ENCODE measurements around the gene NEGR1. TPM values are rescaled to one million over a fixed set of nuclear protein-coding genes. Genes with fewer than 3 reads are reported as not detected.

NEGR1 gene
- total and polyA plus RNA-seq, 7 experiments from 2014 or later: 0.08 to 1.2 TPM; not detected in 5

DNA sequence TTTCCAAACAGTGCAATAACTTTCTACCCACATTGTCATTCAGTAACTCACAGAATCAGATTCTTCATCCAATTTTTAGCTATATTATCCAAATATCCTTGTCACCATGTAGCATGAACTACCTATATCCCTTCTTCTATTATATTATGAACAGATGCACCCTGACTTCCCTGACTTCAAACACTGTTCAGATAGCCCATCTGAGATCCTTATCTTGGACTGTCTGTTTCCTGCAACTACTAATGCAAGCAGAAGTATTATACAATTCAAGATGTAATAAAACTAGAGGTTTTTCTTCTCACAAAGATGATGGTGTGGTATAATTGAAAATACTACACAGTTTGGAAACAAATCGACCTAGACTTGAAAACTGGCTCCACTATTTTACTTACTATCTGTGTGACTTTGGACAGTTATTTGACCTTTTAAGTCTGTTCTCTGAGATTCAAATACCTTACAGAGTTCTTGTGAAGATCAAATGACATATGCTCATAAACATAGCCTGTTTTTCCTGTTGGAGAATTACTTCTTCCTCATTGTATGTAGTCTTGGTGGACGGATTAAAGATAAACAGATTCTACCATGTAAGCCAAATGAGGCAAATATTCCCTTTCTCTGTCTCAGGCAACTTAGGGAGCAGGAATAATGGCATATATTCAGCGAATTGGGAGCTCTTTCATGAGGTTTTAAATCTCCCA, 793.6 kb downstream of the NEGR1 start:
- H3K27ac Mint-ChIP-seq: no peak overlapping the region
- Histone ChIP-seq H3K27me3 (ENCODE audit: control insufficient read depth in 2 of 2, insufficient read depth in 2 of 2, low read length in 2 of 2) (no peaks in the 10 kb centered on the region), H3K9me3 (ENCODE audit: control insufficient read depth in 2 of 3, low read length in 3 of 3) (no peaks in the 10 kb centered on the region), H3K4me1 (ENCODE audit: control insufficient read depth in 2 of 2, insufficient read depth in 2 of 2, low read length in 2 of 2) (no peaks in the 10 kb centered on the region), H3K36me3 (ENCODE audit: control insufficient read depth in 2 of 3, insufficient read depth in 3 of 3, low read length in 3 of 3) (no peaks in the 10 kb centered on the region), H3K27ac (ENCODE audit: low read depth, low read length) (no peak overlapping the region), H3K4me3 (ENCODE audit: low read length) (no peak overlapping the region)
- CTCF ChIA-PET: no interaction called here
- H3K4me1 Mint-ChIP-seq: no peaks in the 10 kb centered on the region
- POLR2A ChIA-PET: no interaction called here
- intact Hi-C loops (cut with micrococcal nuclease): no loop called here
- H3K36me3 Mint-ChIP-seq: no peaks in the 10 kb centered on the region
- no peak overlapping the region for H3K4me3 Mint-ChIP-seq
- no peak for DNase-seq
- peaks cover 0 to 6% (median 0%) of the 10 kb centered on the region in 11 donors for H3K9me3 Mint-ChIP-seq
- ATAC-seq: no peak
- H3K27me3 Mint-ChIP-seq: no peaks in the 10 kb centered on the region

DNA sequence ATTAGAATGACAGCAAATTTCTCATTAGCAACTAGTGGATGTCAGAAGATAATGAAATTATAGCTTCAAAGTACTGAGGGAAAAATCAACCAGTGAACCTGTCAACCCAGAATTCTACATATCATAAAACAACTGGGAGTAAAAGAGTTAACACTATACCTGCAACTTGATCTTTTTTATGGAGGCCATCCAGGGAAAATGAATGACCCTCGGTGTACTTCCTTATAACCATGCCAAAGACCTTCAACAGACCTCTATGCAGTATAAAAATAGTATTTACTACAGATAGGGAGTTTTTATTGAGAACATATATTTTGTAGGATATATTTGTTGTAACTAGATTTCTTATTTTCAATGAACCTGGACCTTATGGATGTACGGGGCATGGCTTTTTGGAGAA, 809.0 kb downstream of the NEGR1 start:
- intact Hi-C loops (cut with micrococcal nuclease): no loop called here
- POLR2A ChIA-PET: no interaction called here
- Histone ChIP-seq H3K27me3 (ENCODE audit: control insufficient read depth in 2 of 2, insufficient read depth in 2 of 2, low read length in 2 of 2) (no peaks in the 10 kb centered on the region), H3K27ac (ENCODE audit: low read depth, low read length) (no peak overlapping the region), H3K4me1 (ENCODE audit: control insufficient read depth in 2 of 2, insufficient read depth in 2 of 2, low read length in 2 of 2) (no peaks in the 10 kb centered on the region), H3K9me3 (ENCODE audit: control insufficient read depth in 2 of 3, low read length in 3 of 3) (no peaks in the 10 kb centered on the region), H3K4me3 (ENCODE audit: low read length) (no peak overlapping the region), H3K36me3 (ENCODE audit: control insufficient read depth in 2 of 3, insufficient read depth in 3 of 3, low read length in 3 of 3) (no peaks in the 10 kb centered on the region)
- Mint-ChIP-seq H3K27me3 (no peaks in the 10 kb centered on the region), H3K27ac (no peak overlapping the region), H3K4me3 (no peak overlapping the region), H3K36me3 (no peaks in the 10 kb centered on the region), H3K9me3 (peaks cover 0 to 7% (median 0%) of the 10 kb centered on the region in 11 donors), H3K4me1 (no peaks in the 10 kb centered on the region)
- CTCF ChIA-PET: no interaction called here
- ATAC-seq: no peak
- no peak for DNase-seq

DNA sequence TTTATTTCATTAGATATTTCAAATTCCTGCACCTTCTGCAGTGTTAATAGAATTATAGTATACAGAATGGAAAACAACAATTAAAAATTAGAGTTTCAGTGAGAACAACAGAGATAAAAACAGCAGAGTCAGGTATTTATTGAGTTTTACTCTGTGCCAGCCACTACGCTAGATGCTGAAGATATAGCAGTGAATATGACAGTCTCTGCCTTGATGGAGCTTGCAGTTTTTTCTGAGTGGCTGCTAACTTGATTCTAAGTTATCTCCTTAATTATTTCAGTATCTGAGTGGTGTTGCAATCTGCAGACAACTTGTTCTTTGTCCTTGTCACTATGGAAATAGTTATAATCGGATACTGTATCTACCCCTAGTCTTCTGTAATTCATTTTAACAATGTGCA, 817.2 kb downstream of the NEGR1 start:
- no peak for DNase-seq
- Mint-ChIP-seq H3K4me1 (no peaks in the 10 kb centered on the region), H3K36me3 (no peaks in the 10 kb centered on the region), H3K4me3 (no peak overlapping the region), H3K27me3 (no peaks in the 10 kb centered on the region), H3K9me3 (peaks cover 0 to 6% (median 0%) of the 10 kb centered on the region in 11 donors), H3K27ac (no peak overlapping the region)
- Histone ChIP-seq H3K27me3 (ENCODE audit: control insufficient read depth in 2 of 2, insufficient read depth in 2 of 2, low read length in 2 of 2) (no peaks in the 10 kb centered on the region), H3K4me3 (ENCODE audit: low read length) (no peak overlapping the region), H3K36me3 (ENCODE audit: control insufficient read depth in 2 of 3, insufficient read depth in 3 of 3, low read length in 3 of 3) (no peaks in the 10 kb centered on the region), H3K9me3 (ENCODE audit: control insufficient read depth in 2 of 3, low read length in 3 of 3) (no peaks in the 10 kb centered on the region), H3K27ac (ENCODE audit: low read depth, low read length) (no peak overlapping the region), H3K4me1 (ENCODE audit: control insufficient read depth in 2 of 2, insufficient read depth in 2 of 2, low read length in 2 of 2) (no peaks in the 10 kb centered on the region)
- ATAC-seq: no peak
- CTCF ChIA-PET: no interaction called here
- POLR2A ChIA-PET: no interaction called here
- intact Hi-C loops (cut with micrococcal nuclease): no loop called here

DNA sequence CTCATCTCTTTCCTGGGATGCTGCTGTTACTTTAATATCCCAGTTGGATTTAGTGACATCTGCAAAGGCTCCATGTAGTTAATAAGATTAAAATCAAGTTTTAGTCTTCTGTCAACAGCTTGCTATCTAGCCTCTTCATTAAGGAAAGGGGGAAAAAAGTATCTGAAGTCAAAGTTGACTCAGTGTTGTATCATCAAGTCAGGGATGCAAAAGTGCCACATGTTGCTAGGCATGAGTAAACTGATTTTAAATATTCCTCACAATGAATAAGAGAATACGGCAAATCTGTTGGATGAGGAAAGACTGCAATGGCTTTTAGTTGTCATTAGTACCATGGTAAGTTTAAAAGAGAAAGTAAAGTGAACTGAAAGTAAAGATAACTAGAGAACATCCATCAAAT, 818.3 kb downstream of the NEGR1 start:
- no peaks in the 10 kb centered on the region for H3K4me1 Mint-ChIP-seq
- H3K9me3 ChIP-seq (ENCODE audit: control insufficient read depth in 2 of 3, low read length in 3 of 3): no peaks in the 10 kb centered on the region
- no peak overlapping the region for H3K4me3 Mint-ChIP-seq
- ChIA-PET POLR2A (no interaction called here), CTCF (interaction anchor here (0.6 kb wide), 1 partner anchor 395 kb away, joined by 3 read pairs; no protein-coding TSS in a partner anchor)
- no peak overlapping the region for H3K27ac ChIP-seq (ENCODE audit: low read depth, low read length)
- ATAC-seq: no peak
- H3K4me3 ChIP-seq (ENCODE audit: low read length): no peak overlapping the region
- H3K36me3 Mint-ChIP-seq: no peaks in the 10 kb centered on the region
- no peak overlapping the region for H3K27ac Mint-ChIP-seq
- H3K4me1 ChIP-seq (ENCODE audit: control insufficient read depth in 2 of 2, insufficient read depth in 2 of 2, low read length in 2 of 2): no peaks in the 10 kb centered on the region
- H3K36me3 ChIP-seq (ENCODE audit: control insufficient read depth in 2 of 3, insufficient read depth in 3 of 3, low read length in 3 of 3): no peaks in the 10 kb centered on the region
- no peak for DNase-seq
- H3K27me3 ChIP-seq (ENCODE audit: control insufficient read depth in 2 of 2, insufficient read depth in 2 of 2, low read length in 2 of 2): no peaks in the 10 kb centered on the region
- no peaks in the 10 kb centered on the region for H3K27me3 Mint-ChIP-seq
- intact Hi-C loops (cut with micrococcal nuclease): no loop called here
- peaks cover 0 to 13% (median 0%) of the 10 kb centered on the region in 11 donors for H3K9me3 Mint-ChIP-seq

DNA sequence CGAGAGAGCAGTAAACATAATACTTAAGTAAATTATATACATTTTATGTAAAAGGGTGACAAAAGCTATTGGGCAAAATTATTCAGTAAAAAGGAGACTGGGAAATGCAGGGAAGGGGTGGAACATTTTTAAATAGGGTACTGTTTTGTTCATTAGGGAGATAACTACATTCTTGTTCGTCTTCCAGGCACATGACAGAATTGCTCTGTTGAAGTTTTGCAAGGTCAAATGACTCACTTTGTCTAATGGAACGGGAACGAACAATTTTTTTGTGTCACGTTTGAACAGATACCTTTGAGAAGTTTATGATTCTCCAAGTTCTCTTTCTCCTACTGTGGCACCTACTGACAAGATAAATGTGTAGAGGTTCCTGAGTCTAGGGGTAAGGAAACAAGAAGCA, 819.2 kb downstream of the NEGR1 start:
- no peaks in the 10 kb centered on the region for H3K36me3 ChIP-seq (ENCODE audit: control insufficient read depth in 2 of 3, insufficient read depth in 3 of 3, low read length in 3 of 3)
- ChIA-PET POLR2A (no interaction called here), CTCF (no interaction called here)
- Mint-ChIP-seq H3K4me3 (no peak overlapping the region), H3K36me3 (no peaks in the 10 kb centered on the region), H3K27ac (no peak overlapping the region), H3K4me1 (no peaks in the 10 kb centered on the region), H3K9me3 (peaks cover 0 to 13% (median 0%) of the 10 kb centered on the region in 11 donors), H3K27me3 (no peaks in the 10 kb centered on the region)
- H3K9me3 ChIP-seq (ENCODE audit: control insufficient read depth in 2 of 3, low read length in 3 of 3): no peaks in the 10 kb centered on the region
- no peak overlapping the region for H3K4me3 ChIP-seq (ENCODE audit: low read length)
- intact Hi-C loops (cut with micrococcal nuclease): no loop called here
- no peak overlapping the region for H3K27ac ChIP-seq (ENCODE audit: low read depth, low read length)
- ATAC-seq: no peak
- no peaks in the 10 kb centered on the region for H3K4me1 ChIP-seq (ENCODE audit: control insufficient read depth in 2 of 2, insufficient read depth in 2 of 2, low read length in 2 of 2)
- no peak for DNase-seq
- H3K27me3 ChIP-seq (ENCODE audit: control insufficient read depth in 2 of 2, insufficient read depth in 2 of 2, low read length in 2 of 2): no peaks in the 10 kb centered on the region

DNA sequence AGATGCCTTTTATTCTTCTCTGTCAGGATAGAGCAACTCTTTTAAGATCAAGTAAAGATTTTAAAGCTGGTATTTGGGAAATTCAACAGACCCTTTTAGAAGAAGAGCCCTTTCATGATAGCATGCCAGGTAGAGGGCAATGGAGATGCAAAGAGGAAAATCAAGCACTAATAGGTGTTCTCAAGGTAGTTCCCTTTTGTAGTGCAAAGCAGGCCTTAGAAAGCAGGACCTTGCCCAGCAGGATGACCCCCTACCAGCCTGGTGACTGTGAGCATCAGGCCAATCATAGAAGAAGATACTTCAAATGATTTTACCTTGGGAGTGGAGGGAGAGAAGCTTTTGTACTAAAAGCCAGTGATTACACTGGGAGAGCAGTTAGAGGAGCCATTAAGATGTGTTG, 820.1 kb downstream of the NEGR1 start:
- no peak overlapping the region for H3K4me3 ChIP-seq (ENCODE audit: low read length)
- no peaks in the 10 kb centered on the region for H3K27me3 ChIP-seq (ENCODE audit: control insufficient read depth in 2 of 2, insufficient read depth in 2 of 2, low read length in 2 of 2)
- no peaks in the 10 kb centered on the region for H3K4me1 ChIP-seq (ENCODE audit: control insufficient read depth in 2 of 2, insufficient read depth in 2 of 2, low read length in 2 of 2)
- Mint-ChIP-seq H3K27me3 (no peaks in the 10 kb centered on the region), H3K4me3 (no peak overlapping the region), H3K9me3 (peaks cover 0 to 14% (median 0%) of the 10 kb centered on the region in 11 donors), H3K27ac (no peak overlapping the region), H3K36me3 (no peaks in the 10 kb centered on the region), H3K4me1 (no peaks in the 10 kb centered on the region)
- no peak overlapping the region for H3K27ac ChIP-seq (ENCODE audit: low read depth, low read length)
- DNase-seq (no peak), ATAC-seq (no peak)
- intact Hi-C loops (cut with micrococcal nuclease): no loop called here
- H3K9me3 ChIP-seq (ENCODE audit: control insufficient read depth in 2 of 3, low read length in 3 of 3): no peaks in the 10 kb centered on the region
- POLR2A ChIA-PET: no interaction called here
- H3K36me3 ChIP-seq (ENCODE audit: control insufficient read depth in 2 of 3, insufficient read depth in 3 of 3, low read length in 3 of 3): no peaks in the 10 kb centered on the region
- CTCF ChIA-PET: no interaction called here

DNA sequence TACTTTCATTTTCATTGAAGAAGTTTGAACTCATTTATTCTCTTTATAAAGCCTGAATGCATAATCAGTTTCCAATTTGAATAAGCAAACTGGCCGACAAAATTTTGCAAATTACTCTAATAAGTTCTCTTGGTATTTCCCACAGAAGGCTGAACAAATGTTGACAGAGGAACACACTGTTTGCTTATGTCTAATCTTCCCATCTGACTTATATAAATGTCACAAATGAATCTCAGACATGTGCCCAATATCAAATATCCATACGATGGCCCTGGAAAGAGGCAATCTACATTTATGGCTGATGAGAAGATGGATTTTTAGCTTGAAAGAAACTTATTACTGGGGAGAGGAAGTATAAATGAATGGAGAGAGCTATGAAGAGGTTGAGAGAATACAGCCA, 820.9 kb downstream of the NEGR1 start:
- Histone ChIP-seq H3K36me3 (ENCODE audit: control insufficient read depth in 2 of 3, insufficient read depth in 3 of 3, low read length in 3 of 3) (no peaks in the 10 kb centered on the region), H3K9me3 (ENCODE audit: control insufficient read depth in 2 of 3, low read length in 3 of 3) (no peaks in the 10 kb centered on the region), H3K4me3 (ENCODE audit: low read length) (no peak overlapping the region), H3K27ac (ENCODE audit: low read depth, low read length) (no peak overlapping the region), H3K4me1 (ENCODE audit: control insufficient read depth in 2 of 2, insufficient read depth in 2 of 2, low read length in 2 of 2) (no peaks in the 10 kb centered on the region), H3K27me3 (ENCODE audit: control insufficient read depth in 2 of 2, insufficient read depth in 2 of 2, low read length in 2 of 2) (no peaks in the 10 kb centered on the region)
- Mint-ChIP-seq H3K27ac (no peak overlapping the region), H3K4me3 (no peak overlapping the region), H3K27me3 (no peaks in the 10 kb centered on the region), H3K9me3 (peaks cover 0 to 14% (median 0%) of the 10 kb centered on the region in 11 donors), H3K36me3 (no peaks in the 10 kb centered on the region), H3K4me1 (no peaks in the 10 kb centered on the region)
- ATAC-seq (no peak), DNase-seq (no peak)
- intact Hi-C loops (cut with micrococcal nuclease): no loop called here
- CTCF ChIA-PET: no interaction called here
- POLR2A ChIA-PET: no interaction called here

All from naive thymus-derived CD4-positive, alpha-beta T cell (primary cell).